Hepatocyte (in vitro differentiated cells): Measurements from ENCODE around the gene TOMM6. TPM values are rescaled to one million over a fixed set of nuclear protein-coding genes. Genes with fewer than 3 reads are reported as not detected.
A peak's percentile ranks its signal among the peaks of the same experiment; 100 is the strongest.

Experiments
- DNase-seq: peaks from one replicate; pipeline ENCODE4 v3.0.0-alpha.2; 2016; ENCODE audit warnings: low spot score
- H2AFZ ChIP-seq: fragments of 200-600 bp; sonication (generic); 2 replicates; pipeline ENCODE4 v1.6.0; 2016; ENCODE audit warnings: antibody characterized with exemption, mild to moderate bottlenecking
- H3K27ac ChIP-seq: fragments of 200-600 bp; sonication (generic); 2 replicates; pipeline ENCODE4 v1.5.1; 2016; ENCODE audit warnings: mild to moderate bottlenecking
- H3K27me3 ChIP-seq: fragments of 200-600 bp; sonication (generic); 2 replicates; pipeline ENCODE4 v1.6.1; 2016
- H3K36me3 ChIP-seq: fragments of 200-600 bp; sonication (generic); replicated peaks from 2 replicates; pipeline ENCODE4 v1.5.1; 2016; ENCODE audit warnings: low read depth; ENCODE audit not compliant: insufficient read depth
- H3K4me1 ChIP-seq: fragments of 200-600 bp; sonication (generic); 2 replicates; pipeline ENCODE4 v1.5.1; 2016; ENCODE audit warnings: mild to moderate bottlenecking, moderate library complexity; ENCODE audit not compliant: insufficient read depth
- H3K4me2 ChIP-seq: fragments of 200-600 bp; sonication (generic); 2 replicates; pipeline ENCODE4 v1.6.0; 2016
- H3K4me3 ChIP-seq: fragments of 200-600 bp; sonication (generic); 2 replicates; pipeline ENCODE4 v1.5.1; 2016; ENCODE audit warnings: mild to moderate bottlenecking
- H3K79me2 ChIP-seq: fragments of 200-600 bp; sonication (generic); 2 replicates; pipeline ENCODE4 v1.6.0; 2017; ENCODE audit warnings: mild to moderate bottlenecking
- H3K9me2 ChIP-seq: fragments of 200-600 bp; sonication (generic); replicated peaks from 2 replicates; pipeline ENCODE4 v1.6.0; 2017; ENCODE audit warnings: mild to moderate bottlenecking; ENCODE audit not compliant: insufficient read depth
- H3K9me3 ChIP-seq: fragments of 200-600 bp; sonication (generic); 2 replicates; pipeline ENCODE4 v1.5.1; 2016; ENCODE audit warnings: low read depth, mild to moderate bottlenecking
- H4K20me1 ChIP-seq: fragments of 200-600 bp; sonication (generic); 2 replicates; pipeline ENCODE4 v1.6.0; 2016; ENCODE audit warnings: mild to moderate bottlenecking; ENCODE audit not compliant: insufficient read depth, poor library complexity, severe bottlenecking
- EZH2 ChIP-seq: fragments of 200-600 bp; sonication (generic); IDR thresholded peaks from 2 replicates; pipeline ENCODE4 v1.6.1; 2016; ENCODE audit warnings: antibody characterized with exemption, mild to moderate bottlenecking, borderline replicate concordance
- EZH2phosphoT487 ChIP-seq: fragments of 200-600 bp; sonication (generic); IDR thresholded peaks from one replicate; pipeline ENCODE4 v1.6.1; 2018; ENCODE audit warnings: antibody characterized with exemption, mild to moderate bottlenecking, low read depth, moderate library complexity; ENCODE audit not compliant: unreplicated experiment, severe bottlenecking
- WGBS: methylation state at CpG from one replicate; pipeline ENCODE4 v1.1.6; 2016; ENCODE audit warnings: low lambda C conversion rate; ENCODE audit errors: missing lambda C conversion rate; 5-methylcytosine and 5-hydroxymethylcytosine counted together
- polyA plus RNA-seq: library from polyadenylated mRNA; unstranded; fragments of >200 nt; fragmentation: Nextera tagmentation; extraction: Ambion mirVana; gene quantifications from 2 replicates; pipeline ENCODE4 v1.2.1, GENCODE V29; 2016
- total RNA-seq: library from RNA; depleted of rRNA; stranded (reverse); fragments of >200 nt; gene quantifications from 2 replicates; pipeline ENCODE4 v1.2.3, GENCODE V29; 2014
- TF ChIP-seq, protein P1 (sequence below): fragments of 200-600 bp; sonication (generic); IDR thresholded peaks from 2 replicates; pipeline ENCODE4 v1.5.1; 2016; ENCODE audit warnings: antibody characterized with exemption, mild to moderate bottlenecking; ENCODE audit not compliant: poor library complexity

The TOMM6 gene
- total and polyA plus RNA-seq, 2 experiments from 2014 or later, result 127 to 211 TPM

- no peaks in the 10 kb centered on the region for H3K9me2 ChIP-seq
- H3K36me3 ChIP-seq, result no peaks in the 10 kb centered on the region
- DNase-seq, result no peak
- H3K27me3 ChIP-seq, result no peaks in the 10 kb centered on the region
- H3K4me2 ChIP-seq, result peak overlapping the region; percentile 96
- H3K79me2 ChIP-seq, result peaks cover 11% of the 10 kb centered on the region
- peaks cover 18% of the 10 kb centered on the region for H3K4me1 ChIP-seq
- H3K4me3 ChIP-seq, result peak overlapping the region; percentile 71
- 5% methylated on average over 7 of the region's 16 CpGs for WGBS
- H4K20me1 ChIP-seq, result no peaks in the 10 kb centered on the region
- H2AFZ ChIP-seq, result peak overlapping the region; percentile 68
- no peaks in the 10 kb centered on the region for H3K9me3 ChIP-seq
- no peak for TF ChIP-seq EZH2
- no peak for TF ChIP-seq EZH2phosphoT487
- TF ChIP-seq, protein P1, sequence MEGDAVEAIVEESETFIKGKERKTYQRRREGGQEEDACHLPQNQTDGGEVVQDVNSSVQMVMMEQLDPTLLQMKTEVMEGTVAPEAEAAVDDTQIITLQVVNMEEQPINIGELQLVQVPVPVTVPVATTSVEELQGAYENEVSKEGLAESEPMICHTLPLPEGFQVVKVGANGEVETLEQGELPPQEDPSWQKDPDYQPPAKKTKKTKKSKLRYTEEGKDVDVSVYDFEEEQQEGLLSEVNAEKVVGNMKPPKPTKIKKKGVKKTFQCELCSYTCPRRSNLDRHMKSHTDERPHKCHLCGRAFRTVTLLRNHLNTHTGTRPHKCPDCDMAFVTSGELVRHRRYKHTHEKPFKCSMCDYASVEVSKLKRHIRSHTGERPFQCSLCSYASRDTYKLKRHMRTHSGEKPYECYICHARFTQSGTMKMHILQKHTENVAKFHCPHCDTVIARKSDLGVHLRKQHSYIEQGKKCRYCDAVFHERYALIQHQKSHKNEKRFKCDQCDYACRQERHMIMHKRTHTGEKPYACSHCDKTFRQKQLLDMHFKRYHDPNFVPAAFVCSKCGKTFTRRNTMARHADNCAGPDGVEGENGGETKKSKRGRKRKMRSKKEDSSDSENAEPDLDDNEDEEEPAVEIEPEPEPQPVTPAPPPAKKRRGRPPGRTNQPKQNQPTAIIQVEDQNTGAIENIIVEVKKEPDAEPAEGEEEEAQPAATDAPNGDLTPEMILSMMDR, result no peak
- H3K27ac ChIP-seq, result no peak overlapping the region
Measured at GRCh38 chr6:41779336-41779735, 8.2 kb upstream of the TOMM6 start.

DNA sequence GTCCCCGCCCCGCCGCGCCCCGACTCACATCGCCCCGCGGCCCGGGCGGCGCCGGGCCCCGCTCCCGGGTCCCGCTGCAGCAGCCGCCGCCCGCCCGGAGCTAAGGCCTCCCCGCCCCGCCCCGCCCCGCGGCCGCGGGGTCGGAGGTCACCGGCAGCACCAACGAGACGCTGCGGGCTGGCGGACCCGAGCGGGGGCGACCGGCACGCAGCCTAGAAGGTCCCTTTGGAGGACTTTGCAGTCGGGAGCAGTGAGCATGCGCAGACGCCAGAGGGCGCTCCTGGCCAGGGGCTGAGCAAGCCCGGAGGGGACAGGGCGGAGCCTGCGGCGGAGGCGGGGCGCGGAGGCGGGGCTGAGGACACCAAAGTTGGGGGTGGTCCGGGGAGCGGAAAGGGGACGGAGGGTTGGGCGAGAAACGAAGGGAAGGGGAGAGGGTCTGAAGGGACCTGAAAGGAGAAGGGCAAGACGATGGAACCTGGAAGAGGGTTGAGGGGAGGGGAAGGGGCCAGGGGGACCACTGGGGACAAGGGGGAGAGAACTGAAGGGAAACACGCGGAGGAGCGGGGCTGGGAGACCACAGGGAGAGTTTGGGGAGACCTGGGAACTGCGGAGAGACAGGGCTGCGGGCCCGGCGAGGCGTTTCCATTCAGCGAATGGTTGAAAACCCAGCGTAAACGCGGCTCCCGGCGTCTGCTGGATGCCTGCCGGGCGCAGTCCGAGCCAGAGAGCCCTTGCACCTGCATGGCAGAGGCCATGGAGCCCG lies 7.5 kb upstream of the TOMM6 start, which contains the start of gene FRS3:
Gene FRS3 (minus strand): TSS at position 113 of the 763 bp plus-strand sequence. CDS start 2,913 bp downstream, outside the sequence.
- peak; percentile 97 for DNase-seq
- Histone ChIP-seq H4K20me1 (no peaks in the 10 kb centered on the region), H3K4me2 (peak within 1 kb of the TSS; percentile 96), H3K9me2 (no peaks in the 10 kb centered on the region), H3K36me3 (no peaks in the 10 kb centered on the region), H3K79me2 (peaks cover 11% of the 10 kb centered on the region), H2AFZ (peak within 1 kb of the TSS; percentile 86), H3K4me3 (peak within 1 kb of the TSS; percentile 83), H3K9me3 (no peaks in the 10 kb centered on the region), H3K27ac (peak within 1 kb of the TSS; percentile 67), H3K4me1 (peaks cover 18% of the 10 kb centered on the region), H3K27me3 (no peaks in the 10 kb centered on the region)
- TF ChIP-seq EZH2, result no peak
- TF ChIP-seq, protein P1, result peak; percentile 99
- 0% methylated on average over 15 of the region's 73 CpGs for WGBS

DNA sequence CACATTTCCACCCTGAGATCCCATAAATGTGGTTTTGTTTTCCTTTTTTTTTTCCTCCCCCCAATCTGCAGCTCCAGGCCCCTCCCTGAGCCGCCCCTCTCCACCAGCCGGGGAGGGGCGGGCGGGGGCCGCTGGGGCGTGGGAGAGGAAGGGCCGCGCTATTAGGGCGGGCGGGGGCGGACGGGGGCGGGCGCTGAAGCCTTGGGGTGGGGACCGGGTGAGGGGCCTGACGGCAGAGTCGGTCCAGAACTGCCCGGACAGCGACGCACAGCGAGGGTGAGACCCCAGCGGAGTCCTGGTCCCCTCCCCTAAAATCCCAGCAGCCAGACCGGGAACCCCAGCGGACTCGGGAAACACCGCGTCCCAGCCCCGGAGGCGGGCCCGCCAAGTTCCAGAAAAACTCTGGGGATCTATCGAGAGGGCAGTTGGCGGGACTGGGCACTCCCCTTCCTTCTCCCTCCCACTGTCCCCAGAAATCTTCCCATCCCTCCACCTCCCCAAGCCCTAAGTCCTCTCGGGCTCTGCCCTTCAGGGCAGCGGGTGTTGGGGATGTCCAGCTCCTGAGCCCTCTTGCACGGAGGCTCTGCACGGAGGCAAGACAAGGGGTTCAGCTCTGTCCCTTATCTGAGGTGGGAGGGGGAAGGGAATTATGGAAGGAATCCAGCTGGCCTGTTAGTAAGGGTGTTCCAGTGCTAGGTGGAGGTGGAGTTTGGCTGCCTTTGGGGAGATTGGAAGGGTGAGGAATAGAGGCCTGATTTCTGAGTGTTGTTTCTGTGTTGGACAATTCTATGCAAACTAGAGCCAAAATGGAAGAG lies 6.7 kb upstream of the TOMM6 start, which contains the start of gene PRICKLE4:
Gene PRICKLE4 (plus strand): TSS at position 232 of the 815 bp plus-strand sequence. CDS start 2,692 bp downstream, outside the sequence.
- peaks cover 18% of the 10 kb centered on the region for H3K4me1 ChIP-seq
- WGBS, result 1% methylated on average over 20 of the region's 36 CpGs
- no peaks in the 10 kb centered on the region for H3K36me3 ChIP-seq
- H3K27ac ChIP-seq, result peak within 1 kb of the TSS; percentile 67
- peak; percentile 52 for DNase-seq
- peak within 1 kb of the TSS; percentile 83 for H3K4me3 ChIP-seq
- no peaks in the 10 kb centered on the region for H3K9me3 ChIP-seq
- no peaks in the 10 kb centered on the region for H4K20me1 ChIP-seq
- H2AFZ ChIP-seq, result peak within 1 kb of the TSS; percentile 86
- H3K4me2 ChIP-seq, result peak within 1 kb of the TSS; percentile 96
- peaks cover 11% of the 10 kb centered on the region for H3K79me2 ChIP-seq
- no peaks in the 10 kb centered on the region for H3K9me2 ChIP-seq
- TF ChIP-seq EZH2phosphoT487 (no peak), EZH2 (no peak)
- TF ChIP-seq, protein P1, result no peak
- no peaks in the 10 kb centered on the region for H3K27me3 ChIP-seq
